Peyer's patch (tissue), 4 donors: ENCODE measurements around the gene GNAL.

Experiments
- CTCF ChIP-seq, 6 experiments: fragments of 450-650 bp in 4 of 6; fragments of 200-600 bp in 2 of 6; sonication (generic) in 1 of 6; IDR thresholded peaks; one replicate each; pipeline ENCODE4 v1.5.1; 2017 to 2019; ENCODE audit warnings: antibody characterized with exemption in 6 of 6, mild to moderate bottlenecking in 3 of 6, moderate library complexity in 1 of 6
- POLR2A ChIP-seq, 2 donors: fragments of 450-650 bp; IDR thresholded peaks; one replicate each; pipeline ENCODE4 v1.5.1; 2017; ENCODE audit warnings: antibody characterized with exemption in 2 of 2, mild to moderate bottlenecking in 2 of 2, moderate library complexity in 2 of 2

- TF ChIP-seq CTCF (IDR thresholded peaks at IDR 0.05) (no peak), POLR2A (IDR thresholded peaks at IDR 0.05) (no peak)
Observed at GRCh38 chr18:11724781-11725180, 35.7 kb downstream of the GNAL start.
